Liver (tissue), 3 donors: ENCODE results near the gene RPTOR.

Experiments used
- EGR1 ChIP-seq, 2 donors: IDR thresholded peaks; 2 replicates each; pipeline ENCODE4 v1.6.1; 2016 to 2018; ENCODE audit warnings: antibody characterized with exemption in 2 of 2, low read depth in 2 of 2
- FOXA2 ChIP-seq: IDR thresholded peaks from 2 replicates; pipeline ENCODE4 v1.6.1; 2016; ENCODE audit warnings: antibody characterized with exemption
- JUND ChIP-seq, 2 donors: IDR thresholded peaks; 2 replicates each; pipeline ENCODE4 v1.6.1; 2016; ENCODE audit warnings: antibody characterized with exemption in 2 of 2
- RAD21 ChIP-seq, 2 donors: IDR thresholded peaks; 2 replicates each; pipeline ENCODE4 v1.6.1; 2016; ENCODE audit warnings: antibody characterized with exemption in 2 of 2, mild to moderate bottlenecking in 2 of 2
- RXRA ChIP-seq, 2 donors: IDR thresholded peaks; 2 replicates each; pipeline ENCODE4 v1.6.1; 2017 to 2018; ENCODE audit warnings: antibody characterized with exemption in 2 of 2, mild to moderate bottlenecking in 1 of 2
- TAF1 ChIP-seq: conservative IDR thresholded peaks from 2 replicates; pipeline ENCODE4 v1.6.1; 2016; ENCODE audit warnings: antibody characterized with exemption, mild to moderate bottlenecking
- YY1 ChIP-seq: IDR thresholded peaks from 2 replicates; pipeline ENCODE4 v1.6.1; 2016; ENCODE audit warnings: antibody characterized with exemption, mild to moderate bottlenecking
- TF ChIP-seq, protein P1 (sequence below): fragments of 150-350 bp; IDR thresholded peaks from 2 replicates; pipeline ENCODE4 v1.5.1; 2017; ENCODE audit warnings: improper control_type of control experiment, low read depth, low read length; ENCODE audit not compliant: missing input control
- TF ChIP-seq, protein P2 (sequence below): IDR thresholded peaks from 2 replicates; pipeline ENCODE4 v1.6.1; 2016; ENCODE audit warnings: antibody characterized with exemption, mild to moderate bottlenecking
- donor health status: healthy.
- donor health status: healthy.

DNA sequence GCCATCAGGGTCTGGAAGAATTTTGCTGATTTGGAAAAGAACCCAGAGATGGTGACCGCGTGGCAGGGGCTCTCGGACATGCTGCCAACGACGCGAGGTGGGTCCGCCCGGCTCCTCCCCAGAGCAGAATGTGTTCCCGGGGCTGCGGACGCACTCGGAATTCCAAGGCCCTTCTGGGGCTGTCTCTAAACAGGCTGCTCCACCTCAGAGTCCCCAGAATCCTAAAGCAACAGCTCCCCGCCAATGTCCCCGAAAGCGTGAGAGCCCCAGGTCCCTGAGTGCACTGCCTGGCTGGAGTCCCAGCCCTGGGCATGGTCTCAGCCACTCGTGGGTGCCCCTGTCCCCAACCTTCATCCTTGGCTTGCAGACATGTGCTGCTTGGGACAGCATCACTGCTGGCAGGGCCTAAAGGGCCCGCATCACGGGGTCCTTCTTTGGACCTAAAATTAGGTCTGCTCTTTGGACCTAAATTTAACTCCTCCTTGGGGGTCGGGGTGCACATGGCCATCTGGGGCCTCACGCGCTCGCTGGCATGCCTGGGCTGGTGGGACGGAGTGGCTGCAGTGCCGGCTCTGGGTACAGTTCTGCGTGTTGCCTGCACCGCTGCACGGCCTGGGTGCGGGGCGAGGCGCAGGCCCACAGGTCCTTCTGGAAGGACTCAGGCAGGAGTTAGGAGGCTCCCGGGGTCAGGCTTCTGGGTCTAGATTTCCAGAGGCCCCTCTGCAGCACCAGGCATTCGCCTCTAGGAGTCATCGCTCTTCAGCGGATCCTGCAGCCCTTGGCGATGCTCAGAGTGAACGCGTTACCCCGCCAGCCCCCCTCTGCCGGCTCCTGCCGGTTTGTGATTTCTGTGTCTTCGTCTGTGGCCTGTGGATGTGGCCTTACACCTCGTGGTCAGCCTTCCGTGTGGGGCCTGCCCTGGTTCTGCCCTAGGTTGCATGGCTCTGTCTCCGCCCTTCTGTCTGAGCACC lies 405.1 kb downstream of the RPTOR start:
- TF ChIP-seq, protein P1, sequence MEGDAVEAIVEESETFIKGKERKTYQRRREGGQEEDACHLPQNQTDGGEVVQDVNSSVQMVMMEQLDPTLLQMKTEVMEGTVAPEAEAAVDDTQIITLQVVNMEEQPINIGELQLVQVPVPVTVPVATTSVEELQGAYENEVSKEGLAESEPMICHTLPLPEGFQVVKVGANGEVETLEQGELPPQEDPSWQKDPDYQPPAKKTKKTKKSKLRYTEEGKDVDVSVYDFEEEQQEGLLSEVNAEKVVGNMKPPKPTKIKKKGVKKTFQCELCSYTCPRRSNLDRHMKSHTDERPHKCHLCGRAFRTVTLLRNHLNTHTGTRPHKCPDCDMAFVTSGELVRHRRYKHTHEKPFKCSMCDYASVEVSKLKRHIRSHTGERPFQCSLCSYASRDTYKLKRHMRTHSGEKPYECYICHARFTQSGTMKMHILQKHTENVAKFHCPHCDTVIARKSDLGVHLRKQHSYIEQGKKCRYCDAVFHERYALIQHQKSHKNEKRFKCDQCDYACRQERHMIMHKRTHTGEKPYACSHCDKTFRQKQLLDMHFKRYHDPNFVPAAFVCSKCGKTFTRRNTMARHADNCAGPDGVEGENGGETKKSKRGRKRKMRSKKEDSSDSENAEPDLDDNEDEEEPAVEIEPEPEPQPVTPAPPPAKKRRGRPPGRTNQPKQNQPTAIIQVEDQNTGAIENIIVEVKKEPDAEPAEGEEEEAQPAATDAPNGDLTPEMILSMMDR, result no peak
- no peak for TF ChIP-seq RAD21 (IDR thresholded peaks at IDR 0.05)
- TF ChIP-seq RXRA (IDR thresholded peaks at IDR 0.05), result no peak
- TF ChIP-seq JUND (IDR thresholded peaks at IDR 0.05), result no peak
- no peak for TF ChIP-seq TAF1
- no peak for TF ChIP-seq EGR1 (IDR thresholded peaks at IDR 0.05; ENCODE audit: low read depth in 2 of 2)
- TF ChIP-seq FOXA2, result no peak
- TF ChIP-seq, protein P2, sequence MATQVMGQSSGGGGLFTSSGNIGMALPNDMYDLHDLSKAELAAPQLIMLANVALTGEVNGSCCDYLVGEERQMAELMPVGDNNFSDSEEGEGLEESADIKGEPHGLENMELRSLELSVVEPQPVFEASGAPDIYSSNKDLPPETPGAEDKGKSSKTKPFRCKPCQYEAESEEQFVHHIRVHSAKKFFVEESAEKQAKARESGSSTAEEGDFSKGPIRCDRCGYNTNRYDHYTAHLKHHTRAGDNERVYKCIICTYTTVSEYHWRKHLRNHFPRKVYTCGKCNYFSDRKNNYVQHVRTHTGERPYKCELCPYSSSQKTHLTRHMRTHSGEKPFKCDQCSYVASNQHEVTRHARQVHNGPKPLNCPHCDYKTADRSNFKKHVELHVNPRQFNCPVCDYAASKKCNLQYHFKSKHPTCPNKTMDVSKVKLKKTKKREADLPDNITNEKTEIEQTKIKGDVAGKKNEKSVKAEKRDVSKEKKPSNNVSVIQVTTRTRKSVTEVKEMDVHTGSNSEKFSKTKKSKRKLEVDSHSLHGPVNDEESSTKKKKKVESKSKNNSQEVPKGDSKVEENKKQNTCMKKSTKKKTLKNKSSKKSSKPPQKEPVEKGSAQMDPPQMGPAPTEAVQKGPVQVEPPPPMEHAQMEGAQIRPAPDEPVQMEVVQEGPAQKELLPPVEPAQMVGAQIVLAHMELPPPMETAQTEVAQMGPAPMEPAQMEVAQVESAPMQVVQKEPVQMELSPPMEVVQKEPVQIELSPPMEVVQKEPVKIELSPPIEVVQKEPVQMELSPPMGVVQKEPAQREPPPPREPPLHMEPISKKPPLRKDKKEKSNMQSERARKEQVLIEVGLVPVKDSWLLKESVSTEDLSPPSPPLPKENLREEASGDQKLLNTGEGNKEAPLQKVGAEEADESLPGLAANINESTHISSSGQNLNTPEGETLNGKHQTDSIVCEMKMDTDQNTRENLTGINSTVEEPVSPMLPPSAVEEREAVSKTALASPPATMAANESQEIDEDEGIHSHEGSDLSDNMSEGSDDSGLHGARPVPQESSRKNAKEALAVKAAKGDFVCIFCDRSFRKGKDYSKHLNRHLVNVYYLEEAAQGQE, result no peak
- TF ChIP-seq YY1, result no peak
